Posterior cingulate gyrus (tissue), 11 donors: Measurements from ENCODE around the gene KRT17.
"Not testable (repeated sequence)": the region's sequence is repeated elsewhere in the genome, so short reads cannot be mapped to it uniquely, and the experiment has no call there.

Experiments used
- DNase-seq, 10 donors: peaks; one replicate each; pipeline versions ENCODE4 v3.0.0 to v3.0.0-alpha.2; 2020 to 2021; ENCODE audit warnings: mixed read lengths in 3 of 10
- intact Hi-C: fragments of 100-400 bp; cut with DNase I; formaldehyde crosslinking; loops from one replicate; pipeline ENCODE4 v1.15.1; 2023

KRT17 gene

GRCh38 chr17:41654678-41655607 is 30.6 kb upstream of the KRT17 start:
- DNase-seq: peak in 2 of 10 donors; percentile 30 to 67
- intact Hi-C loops: no loop called here

DNA sequence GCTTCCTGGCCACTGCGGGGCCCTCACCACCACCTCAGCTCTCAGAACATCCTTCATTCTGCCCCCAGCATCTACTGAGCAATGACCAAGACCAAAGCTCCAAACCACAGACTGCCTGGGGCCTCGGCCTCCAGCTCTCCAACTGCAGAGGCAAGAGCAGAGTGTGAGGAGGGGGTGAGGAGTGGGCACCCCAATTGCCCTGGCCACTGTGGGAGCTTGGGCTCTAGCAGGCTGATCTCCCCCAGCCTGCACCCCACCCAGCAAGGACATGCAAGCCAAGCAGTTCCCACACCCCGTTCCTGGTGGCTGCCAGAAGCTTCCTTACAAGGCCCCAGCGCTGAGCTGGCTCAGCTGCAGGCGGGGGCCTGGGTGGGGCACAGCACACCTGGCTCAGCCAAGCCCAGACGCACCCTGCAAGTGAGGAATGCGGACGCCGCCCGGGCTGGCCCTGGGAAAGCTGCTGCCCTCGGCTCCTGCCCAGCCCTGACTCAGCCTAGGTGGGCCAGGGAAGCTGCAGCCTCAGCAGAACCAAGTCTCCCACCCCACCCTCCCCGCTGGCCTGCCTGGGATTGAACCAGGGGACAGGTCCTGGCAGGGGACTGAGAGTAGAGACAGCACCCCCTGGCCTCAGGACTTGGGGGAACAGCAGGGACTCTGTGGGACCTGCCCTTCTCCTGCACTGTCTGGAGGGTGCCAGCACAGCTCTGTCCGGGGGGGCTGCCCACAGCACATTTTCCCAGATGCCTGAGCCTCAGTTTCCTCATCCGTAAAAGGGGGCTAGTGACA is 29.7 kb upstream of the KRT17 start:
- peak in 3 of 10 donors; percentile 23 to 52 (median 52) for DNase-seq
- intact Hi-C loops: no loop called here

- intact Hi-C loops: no loop called here
- DNase-seq: peak in 3 of 10 donors; percentile 19 to 49 (median 47)
Observed at GRCh38 chr17:41653421-41653820, 29.0 kb upstream of the KRT17 start.

DNA sequence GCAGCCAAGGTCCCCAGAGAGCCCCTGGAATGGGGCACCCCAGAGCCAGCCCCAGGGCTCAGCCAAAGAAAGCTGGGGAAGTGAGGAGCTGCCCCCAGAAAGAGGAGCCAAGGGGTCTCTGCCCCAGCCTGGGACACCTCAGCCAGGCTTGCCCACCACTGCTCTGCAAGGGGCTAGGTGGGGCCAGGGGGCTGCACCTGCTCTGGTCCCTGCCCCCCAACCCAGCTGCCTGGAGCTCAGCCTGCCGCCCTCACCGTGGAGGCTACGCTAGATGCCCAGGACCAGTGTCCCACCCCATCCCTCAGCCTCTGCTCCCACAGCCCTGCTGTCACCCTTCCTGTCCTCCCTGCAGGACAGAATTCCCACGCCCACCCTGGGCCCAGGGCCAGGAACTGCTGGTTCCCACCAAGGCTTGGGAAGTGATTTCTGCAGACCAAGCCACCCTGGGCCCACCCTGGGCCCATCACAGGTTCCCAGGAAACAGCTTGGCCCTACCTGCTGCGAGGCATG is 28.1 kb upstream of the KRT17 start:
- intact Hi-C loops: no loop called here
- DNase-seq: peak in 2 of 10 donors; percentile 17 to 78

DNA sequence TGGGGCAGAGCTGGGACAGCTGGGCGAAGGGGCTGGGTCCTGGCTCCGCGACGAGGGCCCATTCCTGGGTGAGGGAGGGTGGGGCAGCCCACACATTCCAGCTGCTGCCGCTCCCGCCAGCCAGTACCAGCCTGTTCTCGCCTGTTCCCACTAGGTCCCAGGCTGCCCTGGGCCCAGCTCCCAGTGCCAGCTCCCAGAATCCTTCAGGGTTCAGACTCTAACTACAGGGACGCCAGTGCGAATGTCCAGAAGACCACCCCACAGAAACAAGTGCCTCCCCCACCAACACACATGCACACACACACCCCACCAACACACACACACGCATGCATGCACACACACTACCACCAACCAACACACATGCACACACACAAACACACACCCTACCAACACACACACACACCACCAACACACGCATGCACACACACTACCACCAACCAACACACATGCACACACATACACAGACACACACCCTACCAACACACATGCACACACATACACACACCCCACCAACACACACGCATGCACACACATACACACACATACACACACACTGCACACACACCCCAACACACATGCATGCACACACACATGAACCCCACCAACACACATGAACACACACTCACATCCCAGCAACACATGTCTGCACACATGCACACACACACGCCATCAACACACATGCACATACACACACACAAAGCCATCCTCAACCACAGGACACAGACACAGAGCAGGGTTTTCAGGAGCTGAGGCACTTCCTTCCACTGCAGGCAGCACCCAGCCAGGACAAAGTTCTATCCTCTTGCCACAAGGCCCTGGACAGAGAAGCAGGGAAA is 27.5 kb upstream of the KRT17 start:
- DNase-seq: peak in 4 of 10 donors; percentile 15 to 67 (median 44)
- intact Hi-C loops: no loop called here

- no peak for DNase-seq
- intact Hi-C loops: no loop called here
Observed at GRCh38 chr17:41650794-41651624, 26.6 kb upstream of the KRT17 start.

DNA sequence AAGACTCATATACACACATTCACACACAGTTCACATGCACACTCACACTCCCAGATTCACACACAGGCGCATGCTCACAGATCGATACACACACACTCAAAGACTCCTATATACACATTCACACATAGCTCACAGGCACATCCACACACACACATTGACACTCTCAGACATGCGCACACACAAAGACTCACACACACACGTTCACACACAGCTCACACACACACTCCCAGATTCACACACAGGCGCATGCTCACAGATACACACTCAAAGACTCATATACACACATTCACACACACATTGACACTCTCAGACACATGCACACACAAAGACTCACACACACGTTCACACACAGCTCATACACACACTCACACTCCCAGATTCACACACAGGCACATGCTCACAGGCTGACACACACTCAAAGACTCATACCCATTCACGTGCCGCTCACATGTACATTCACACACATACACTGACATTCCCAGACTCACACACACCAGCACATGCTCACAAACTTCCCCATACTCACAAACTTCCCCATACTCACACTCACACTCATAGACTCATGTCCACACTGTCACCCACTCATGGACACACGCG is 25.6 kb upstream of the KRT17 start:
- no peak for DNase-seq
- intact Hi-C loops: loop anchor here (2.0 kb wide), 1 partner anchor 17 kb away; no protein-coding TSS in a partner anchor

DNA sequence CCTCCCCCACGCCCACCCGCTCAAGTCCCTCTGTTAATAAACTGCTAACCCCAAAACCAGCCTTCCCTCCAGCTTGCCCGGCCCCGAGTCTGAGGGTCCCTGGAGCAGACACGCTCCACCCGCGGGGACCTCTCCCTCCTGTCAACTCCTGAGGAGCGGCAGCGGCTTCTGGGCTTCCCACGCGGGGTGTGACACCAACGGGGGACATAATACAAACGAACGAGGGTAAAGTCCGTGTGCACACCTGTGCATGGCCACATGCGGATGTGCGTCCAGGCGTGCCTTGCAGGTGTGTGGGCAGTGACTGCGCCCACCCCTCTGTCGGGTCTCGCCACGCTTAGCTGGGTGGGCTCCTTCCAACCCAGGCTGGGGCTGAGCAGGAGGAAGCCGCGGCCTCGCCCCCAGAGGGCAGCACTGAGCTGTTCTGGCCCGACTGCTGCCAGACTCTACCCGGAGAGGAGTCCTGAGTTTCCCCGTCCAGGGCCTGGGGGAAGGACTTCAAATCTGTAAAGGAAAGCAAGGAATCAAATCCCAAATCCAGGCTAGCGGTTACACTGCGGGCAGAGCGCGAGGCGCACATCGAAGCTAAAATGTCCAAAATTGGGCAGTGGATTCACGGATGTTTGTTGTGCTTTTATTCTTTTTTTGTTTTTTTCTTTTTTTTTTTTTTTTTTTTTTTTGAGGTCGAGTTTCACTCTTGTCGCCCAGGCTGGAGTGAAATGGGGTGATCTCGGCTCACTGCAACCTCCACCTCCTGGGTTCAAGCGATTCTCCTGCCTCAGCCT is 24.2 kb upstream of the KRT17 start:
- DNase-seq: peak; percentile 70 to 97 (median 86)
- intact Hi-C loops: loop anchor here (1.0 to 2.0 kb wide), 3 partner anchors 18 to 739 kb away; no protein-coding TSS in a partner anchor

DNA sequence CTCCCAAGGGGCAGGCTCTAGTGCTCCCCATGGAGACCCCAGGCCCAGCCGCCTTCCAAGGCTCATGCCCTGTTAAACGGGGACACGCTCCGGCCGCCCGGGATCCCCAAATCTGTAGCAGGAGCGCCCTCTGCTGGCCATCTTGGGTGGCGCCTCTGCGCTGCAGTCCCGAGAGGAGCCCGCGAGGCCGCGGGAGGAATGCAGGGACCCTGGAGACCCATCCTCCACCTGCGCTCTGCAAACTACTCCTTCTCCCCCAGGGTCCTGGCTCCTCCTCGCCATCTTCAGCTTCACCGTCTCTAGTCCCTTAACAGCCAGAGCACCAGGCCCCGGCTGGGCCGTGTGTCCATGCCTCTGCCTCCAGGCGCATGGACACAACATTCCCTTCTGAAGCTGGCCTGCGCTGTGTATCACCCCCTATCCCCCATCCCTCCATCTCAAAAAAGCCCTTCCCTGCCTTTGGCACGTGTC is 23.6 kb upstream of the KRT17 start:
- DNase-seq: peak; percentile 78 to 98 (median 91)
- intact Hi-C loops: loop anchor here (1.0 to 2.0 kb wide), 3 partner anchors 19 to 739 kb away; no protein-coding TSS in a partner anchor

DNA sequence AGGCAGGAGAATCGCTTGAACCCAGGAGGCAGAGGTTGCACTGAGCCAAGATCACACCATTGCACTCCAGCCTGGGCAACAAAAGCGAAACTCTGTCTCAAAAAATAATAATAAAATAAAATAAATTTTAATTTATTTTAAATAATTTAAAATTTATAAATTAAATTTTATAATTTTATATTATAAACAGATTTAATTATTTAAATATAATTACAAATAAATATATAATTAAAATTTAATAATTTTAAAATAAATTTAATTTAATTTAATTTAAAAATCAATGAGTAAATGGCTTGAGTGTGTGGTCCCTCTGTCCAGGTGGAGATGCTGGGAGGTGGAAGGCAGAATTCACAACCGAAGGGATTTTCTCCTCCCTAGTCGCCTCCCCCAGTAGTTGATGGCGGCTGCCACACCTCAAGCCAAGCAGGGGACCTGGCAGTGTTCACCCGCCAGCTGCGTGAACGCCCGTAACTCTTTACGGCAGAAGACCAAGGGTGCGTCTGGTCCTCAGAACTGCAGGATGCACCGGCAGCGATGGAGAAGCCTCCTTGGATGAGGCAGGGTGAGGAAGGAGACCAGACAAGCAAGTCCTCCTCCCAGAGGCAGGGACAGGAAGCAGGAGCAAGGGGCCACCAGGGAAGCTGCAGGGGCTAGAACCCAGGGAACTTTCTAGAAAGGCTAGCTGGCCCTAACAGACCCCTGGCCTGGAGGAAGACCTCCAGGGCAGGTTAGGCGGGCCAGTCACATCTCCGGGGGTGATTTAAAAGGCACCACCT is 22.9 kb upstream of the KRT17 start:
- DNase-seq: no peak
- intact Hi-C loops: no loop called here

- intact Hi-C loops: no loop called here
- no peak for DNase-seq
Observed at GRCh38 chr17:41642252-41643156, 18.1 kb upstream of the KRT17 start.

GRCh38 chr17:41640596-41640995 is 16.2 kb upstream of the KRT17 start:
- intact Hi-C loops, DNase-seq: not testable (repeated sequence)

DNA sequence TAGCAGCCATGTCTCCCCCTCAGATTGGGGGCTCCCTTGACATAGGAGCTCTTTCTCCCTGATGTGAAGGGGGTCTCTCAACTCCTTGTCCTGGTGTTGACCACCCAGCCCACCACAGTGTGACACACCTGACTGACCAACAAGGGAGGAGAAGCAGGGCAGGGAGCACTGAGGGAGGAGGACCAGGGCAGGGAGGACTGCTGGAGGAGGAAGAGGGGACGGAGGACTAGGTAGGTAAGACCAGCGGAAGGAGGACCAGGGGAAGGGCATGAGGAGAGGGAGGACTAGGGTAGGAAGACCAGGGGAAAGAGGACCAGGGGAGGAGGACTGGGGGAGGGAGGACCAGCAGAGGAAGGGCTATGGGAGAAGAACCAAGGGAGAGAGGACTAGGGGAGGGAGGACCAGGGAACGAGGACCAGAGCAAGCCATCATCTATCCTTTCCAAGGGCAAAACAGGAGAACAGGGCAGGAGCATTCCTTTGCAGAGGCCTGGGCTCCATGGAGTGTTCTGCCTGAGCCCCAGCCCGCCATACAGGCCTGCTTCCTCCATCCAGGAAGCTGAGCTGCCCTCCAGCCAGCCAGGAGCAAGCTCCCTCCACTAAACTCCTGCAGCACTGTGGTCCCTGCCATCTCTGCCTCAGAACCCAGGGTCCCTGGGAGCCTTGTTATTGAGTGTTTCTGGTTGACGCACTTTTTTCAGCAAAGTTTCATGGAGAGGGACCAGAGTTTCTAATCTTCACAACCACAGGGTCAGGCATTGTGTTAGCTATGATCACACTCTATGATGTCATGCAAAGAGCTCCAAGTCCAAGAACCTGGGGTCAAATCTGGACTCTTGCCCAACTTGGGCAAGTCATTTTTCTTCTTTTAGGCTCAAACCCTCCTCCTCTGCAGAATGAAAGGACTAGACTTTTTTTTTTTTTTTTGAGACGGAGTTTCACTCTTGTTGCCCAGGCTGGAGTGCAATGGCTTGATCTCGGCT is 15.4 kb upstream of the KRT17 start:
- intact Hi-C loops: no loop called here

GRCh38 chr17:41638941-41639340 is 14.6 kb upstream of the KRT17 start:
- no peak for DNase-seq
- intact Hi-C loops: no loop called here

More for the DNA sequence above, 15.4 kb upstream of the KRT17 start:
- no peak for DNase-seq

GRCh38 chr17:41638194-41638593 is 13.8 kb upstream of the KRT17 start:
- no peak for DNase-seq
- intact Hi-C loops: no loop called here
